Hematopoietic multipotent progenitor cell treated with erythropoietin and hydrocortisone succinate and interleukin-3 and kit ligand, for 17 days (in vitro differentiated cells): ENCODE data around the gene RIT1.

Experiments used
- DNase-seq: peaks from one replicate; pipeline ENCODE4 v3.0.0-alpha.2; 2015; ENCODE audit warnings: low spot score

Gene RIT1

DNA sequence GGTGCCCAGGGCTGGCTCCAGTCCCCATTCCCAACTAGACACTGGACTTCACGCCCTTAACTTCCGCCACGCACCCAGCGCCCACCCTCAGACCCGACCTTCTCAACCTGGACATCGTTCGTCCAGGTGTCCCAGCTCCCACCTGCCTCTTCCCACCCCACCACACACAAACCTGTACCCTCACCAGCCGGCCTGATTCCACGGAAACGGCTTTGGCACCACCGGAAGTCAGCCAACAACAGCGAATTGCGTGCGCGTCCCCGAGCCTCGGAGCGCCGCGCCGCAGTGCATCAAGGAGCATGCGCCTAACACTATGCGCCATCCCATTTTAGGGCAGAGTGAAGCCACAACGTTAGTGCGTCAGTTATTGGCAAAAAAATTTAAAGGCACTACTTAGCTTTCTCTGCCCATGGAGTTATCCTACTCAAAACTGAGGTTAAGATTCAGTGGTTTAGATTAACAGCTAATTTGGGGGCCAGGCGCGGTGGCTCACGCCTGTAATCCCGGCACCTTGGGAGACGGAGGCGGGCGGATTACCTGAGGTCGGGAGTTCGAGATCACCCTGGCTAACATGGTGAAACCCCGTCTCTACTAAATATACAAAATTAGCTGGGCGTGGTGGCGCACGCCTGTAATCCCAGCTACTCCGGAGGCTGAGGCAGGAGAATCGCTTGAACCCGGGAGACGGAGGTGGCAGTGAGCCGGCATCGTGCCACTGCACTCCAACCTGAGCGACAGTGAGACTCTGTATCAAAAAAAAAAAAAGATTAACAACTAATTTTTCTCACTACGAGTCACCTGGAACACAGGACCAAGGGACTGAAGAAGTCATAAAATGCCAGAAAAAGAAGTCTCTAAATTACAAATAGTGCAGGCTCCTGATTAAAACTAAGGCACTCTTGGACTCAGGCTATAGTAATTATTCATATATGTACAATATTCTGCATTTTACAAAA, 53.9 kb downstream of the RIT1 start, which contains the start of gene GON4L:
Gene GON4L (minus strand): TSS at position 240 of the 956 bp plus-strand sequence. CDS start 3,434 bp downstream, outside the sequence.
- peak; percentile 95 for DNase-seq

DNA sequence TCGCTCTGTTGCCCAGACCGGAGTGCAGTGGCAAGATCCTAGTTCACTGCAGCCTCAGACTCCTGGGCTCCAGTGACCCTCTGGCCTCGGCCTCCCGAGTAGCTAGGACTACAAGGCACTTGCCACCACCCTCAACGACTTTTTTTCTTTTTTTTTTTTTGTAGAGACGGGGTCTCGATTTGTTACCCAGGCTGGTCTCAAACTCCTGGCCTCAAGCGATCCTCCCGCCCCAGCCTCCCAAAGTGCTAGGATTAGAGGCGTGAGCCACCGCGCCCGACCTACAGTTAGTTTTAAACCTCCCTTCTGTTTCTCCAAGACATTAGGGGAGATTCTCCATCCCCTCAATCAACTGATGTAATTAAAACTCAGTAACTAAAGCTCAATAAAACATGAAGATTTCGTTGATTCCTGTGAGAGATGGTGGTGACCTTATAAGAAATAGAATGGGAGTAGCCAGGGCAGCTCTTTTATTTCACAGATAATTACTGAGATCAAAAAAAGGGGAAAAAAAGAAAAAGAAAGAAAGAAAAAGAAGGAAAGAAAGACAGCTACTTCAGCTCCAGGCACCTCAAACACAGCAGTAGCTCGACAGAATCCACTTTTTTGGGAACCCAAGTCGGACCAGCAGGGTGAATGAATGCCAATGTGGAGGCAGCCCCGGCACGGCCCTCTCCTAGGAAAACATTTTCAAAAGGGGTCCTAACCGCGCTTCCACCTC, 54.7 kb downstream of the RIT1 start:
- no peak for DNase-seq

DNA sequence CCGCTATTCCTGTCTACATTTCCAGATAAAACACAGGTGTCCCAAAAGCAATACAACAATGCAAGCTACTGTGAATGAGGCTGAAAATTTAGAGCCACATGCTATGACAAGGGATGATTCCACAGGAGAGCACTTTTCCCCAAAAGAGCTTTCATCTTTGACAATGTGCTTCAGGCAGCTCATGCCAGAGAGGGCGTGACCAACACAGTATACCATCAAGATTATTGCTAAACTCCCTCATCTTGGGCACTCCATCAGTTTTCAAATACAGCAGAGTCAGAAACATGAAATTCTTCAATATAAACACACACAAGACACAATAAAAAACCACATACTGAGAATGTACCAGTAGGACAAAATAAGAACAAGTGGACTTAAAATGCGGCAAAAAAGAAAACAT, 60.8 kb downstream of the RIT1 start:
- no peak for DNase-seq

DNA sequence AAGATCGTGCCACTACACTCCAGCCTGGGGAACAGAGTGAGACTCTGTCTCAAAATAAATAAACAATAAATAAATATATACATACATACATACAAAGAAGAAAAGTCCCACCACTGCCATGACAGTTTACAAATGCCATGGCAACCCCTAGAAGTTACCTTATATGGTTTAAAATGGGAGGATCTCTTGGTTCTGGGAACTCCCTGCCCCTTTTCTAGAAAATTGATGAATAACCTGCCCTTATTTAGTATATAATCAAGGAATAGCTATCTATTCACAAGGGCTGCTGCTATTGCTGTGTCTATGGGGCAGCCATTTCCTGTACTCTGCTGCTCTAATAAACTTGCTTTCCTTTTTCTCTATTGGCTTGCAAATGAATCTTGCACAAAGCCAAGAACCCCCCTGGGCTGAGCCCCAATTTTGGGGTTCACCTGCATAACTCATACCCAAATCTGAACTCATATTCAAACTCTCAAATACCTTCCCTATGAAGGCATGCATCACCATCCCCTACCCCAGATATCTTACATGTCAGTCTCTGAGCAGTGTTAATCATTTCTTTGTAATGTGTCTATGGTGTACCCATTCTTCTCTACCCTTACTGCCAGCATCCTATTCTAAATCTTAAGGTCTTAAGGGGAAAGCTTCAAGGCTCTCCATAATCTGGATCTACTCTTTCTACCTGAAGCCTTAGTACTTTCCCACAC, 63.2 kb downstream of the RIT1 start:
- DNase-seq = no peak
